GM18502 (cell line): ENCODE measurements around the gene PCNT.

Experiments used
- ATAC-seq: cut with Tn5 transposase; IDR thresholded peaks from one replicate; pipeline ENCODE4 v1.9.1; 2021; ENCODE audit warnings: mild to moderate bottlenecking; ENCODE audit not compliant: unreplicated experiment, poor library complexity

Gene PCNT

GRCh38 chr21:46327711-46328110 lies 3.8 kb downstream of the PCNT start:
- ATAC-seq: no peak

DNA sequence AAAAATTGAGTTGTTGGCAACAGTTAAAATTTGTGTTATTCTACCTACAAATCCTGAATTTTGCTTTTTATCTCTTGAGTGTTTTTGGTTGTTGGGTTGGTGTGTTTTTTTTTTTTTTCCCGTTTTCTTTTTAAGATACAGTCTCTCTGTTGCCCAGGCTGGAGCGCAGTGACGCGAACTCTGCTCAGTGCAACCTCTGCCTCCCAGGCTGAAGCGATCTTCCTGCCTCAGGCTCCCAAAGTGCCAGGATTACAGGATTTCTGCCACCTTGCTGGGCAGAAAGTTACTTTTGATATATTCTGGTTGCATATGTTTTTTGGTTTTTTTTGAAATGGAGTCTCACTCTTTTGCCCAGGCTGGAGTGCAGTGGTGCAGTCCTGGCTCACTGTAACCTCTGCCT lies 4.2 kb downstream of the PCNT start:
- ATAC-seq: no peak

DNA sequence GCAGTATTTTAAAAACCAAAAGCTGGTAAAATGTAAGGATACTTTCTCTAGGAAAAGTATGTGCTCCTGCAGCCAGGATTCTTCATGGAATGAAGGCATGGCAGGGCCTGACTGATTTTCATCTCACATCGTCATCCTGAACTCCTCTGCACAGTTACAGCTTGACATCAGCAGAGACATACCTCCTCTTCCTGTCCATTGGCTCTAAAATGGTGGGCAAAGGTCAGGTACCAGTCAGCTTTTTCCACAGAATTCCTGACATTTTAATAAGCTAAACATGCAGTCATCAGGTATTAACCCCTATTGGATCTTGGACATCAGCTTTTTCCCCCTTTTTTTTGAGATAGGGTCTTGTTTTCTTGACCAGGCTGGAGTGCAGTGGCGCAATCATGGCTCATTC lies 5.8 kb downstream of the PCNT start:
- ATAC-seq: no peak

- ATAC-seq: no peak
These were observed 10.6 kb downstream of the PCNT start for GRCh38 chr21:46334351-46335140.

DNA sequence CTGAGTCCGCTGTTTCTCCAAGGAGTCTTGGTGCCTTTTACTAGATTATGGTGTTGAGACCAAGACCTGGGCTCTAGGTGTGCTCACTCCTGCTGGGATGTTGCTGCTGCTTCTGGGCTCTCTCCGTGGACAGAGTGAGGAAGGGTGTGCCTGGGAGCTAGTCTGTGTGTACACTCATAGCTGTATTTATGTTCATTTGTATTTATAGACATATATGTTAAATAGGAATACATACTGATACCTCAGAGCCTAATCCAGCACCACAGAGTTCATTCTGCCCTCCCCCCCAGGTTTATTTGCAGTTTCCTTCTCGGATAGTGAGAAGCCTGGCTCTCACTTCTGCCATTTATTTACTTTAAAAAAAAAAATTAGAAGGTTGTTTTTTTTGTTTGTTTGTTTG lies 12.6 kb downstream of the PCNT start:
- ATAC-seq: no peak

- ATAC-seq: no peak
These were observed 17.0 kb downstream of the PCNT start for GRCh38 chr21:46340998-46341397.

DNA sequence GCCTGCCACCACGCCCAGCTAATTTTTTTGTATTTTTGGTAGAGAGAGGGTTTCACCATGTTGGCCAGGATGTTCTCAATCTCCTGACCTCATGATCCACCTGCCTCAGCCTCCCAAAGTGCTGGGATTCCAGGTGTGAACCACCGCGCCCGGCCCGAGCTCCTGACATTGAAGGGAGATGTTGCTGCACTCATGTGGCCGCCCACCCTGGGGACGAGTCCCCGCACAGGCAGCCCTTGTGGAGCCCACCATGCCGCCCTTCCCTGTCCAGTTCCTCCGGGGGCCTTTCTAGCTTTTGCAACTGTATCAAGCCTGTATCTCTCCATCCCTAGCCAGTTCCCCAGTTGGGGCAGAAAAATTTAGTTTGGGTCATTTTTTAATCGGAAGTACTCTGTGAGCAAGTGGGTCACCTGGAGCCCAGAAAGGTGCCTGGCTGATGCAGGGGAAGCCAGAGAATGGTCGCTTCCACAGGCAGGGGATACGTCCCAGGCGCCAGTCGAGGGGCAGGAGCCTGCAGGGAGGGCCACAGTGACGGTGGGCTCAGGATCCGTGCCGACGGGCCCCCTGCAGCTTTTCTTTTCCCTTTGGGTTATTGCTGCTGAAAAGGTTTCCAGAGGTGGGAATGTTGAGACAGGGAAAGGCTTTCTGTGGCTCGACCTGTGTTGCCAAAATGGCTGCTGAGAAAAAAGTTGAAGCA lies 20.4 kb downstream of the PCNT start:
- no peak for ATAC-seq

DNA sequence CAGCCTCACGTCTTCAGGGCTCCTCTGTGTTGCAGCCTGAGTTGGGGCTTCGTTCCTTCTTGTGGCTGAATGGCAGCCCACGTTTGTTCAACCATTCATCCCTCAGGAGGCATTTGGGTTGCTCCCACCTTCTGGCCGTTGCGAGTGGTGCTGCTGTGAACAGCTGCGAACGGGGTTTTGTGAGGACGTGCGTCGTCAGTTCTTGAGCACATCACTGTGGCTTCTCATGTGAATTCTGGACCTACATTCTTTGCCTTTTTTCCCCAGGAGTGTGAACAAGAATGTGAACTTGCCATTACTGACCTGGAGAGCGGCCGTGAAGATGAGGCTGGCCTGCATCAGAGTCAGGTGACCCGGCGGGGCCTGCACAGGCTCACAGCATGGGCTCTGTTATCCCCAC lies 21.9 kb downstream of the PCNT start:
- no peak for ATAC-seq

DNA sequence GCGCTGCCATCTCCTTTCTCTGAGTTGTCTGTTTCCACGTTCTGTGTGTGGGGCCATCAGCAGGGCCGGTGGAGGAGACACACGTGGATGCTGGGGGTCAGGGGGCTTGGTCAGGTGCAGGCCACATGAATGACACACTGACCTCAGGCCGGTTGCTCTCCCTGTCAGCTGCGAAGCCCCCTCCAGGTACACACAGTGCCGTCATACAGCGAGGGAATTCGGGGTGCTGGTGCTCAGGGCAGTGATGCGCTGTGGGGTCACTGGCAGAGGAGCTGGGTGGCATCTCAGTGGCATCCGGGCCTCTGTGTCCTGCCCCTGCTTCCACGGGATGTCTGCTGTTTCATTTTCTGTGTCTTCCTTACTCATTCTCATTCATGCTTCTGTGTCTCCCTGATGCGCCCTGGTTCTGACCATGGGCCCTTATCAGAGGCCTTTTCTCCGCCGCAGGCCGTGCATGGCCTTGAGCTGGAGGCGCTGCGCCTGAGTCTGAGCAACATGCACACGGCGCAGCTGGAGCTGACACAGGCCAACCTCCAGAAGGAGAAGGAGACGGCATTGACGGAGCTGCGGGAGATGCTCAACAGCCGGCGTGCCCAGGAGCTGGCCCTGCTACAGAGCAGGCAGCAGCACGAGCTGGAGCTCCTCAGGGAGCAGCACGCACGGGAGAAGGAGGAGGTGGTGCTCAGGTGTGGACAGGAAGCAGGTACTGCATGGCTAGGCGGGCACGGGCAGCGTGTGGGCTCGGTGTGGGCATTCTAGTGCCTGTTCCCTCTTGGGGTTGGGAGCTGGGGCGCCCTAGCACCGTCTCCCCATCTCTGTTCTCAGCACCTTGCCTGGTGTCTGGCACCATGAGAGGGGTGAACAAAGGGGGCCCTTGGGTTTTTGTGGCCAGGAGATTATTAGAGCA lies 22.6 kb downstream of the PCNT start:
- no peak for ATAC-seq

GRCh38 chr21:46347203-46347550 lies 23.2 kb downstream of the PCNT start:
- no peak for ATAC-seq

DNA sequence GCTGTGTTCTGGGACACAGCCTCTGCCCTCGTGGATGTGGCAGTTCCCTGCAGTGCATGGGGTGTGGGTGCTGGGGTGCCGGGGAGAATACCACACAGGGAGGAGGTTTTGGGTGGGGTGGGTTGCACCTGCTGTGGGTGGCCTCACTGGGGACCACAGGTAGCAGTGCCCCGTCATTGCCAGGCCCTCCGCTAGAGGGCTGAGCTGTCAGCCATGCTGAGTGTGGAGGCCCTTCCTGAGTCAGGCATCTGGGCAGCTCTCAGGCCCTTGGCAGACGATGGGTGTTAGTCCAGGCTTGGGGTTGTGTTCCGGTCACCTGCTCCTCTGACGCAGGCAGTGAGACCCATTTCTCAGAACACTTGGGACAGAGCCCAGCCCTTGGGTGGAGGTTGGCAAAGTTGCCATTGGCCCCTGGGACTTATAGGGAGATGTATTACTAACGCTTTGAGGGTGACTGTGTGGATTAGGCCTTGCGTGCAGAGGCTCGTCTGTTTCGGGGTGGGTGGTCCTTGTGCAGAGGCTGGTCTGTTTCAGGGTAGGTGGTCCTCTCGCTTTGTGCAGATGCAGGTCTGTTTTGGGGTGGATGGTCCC lies 23.9 kb downstream of the PCNT start:
- no peak for ATAC-seq

DNA sequence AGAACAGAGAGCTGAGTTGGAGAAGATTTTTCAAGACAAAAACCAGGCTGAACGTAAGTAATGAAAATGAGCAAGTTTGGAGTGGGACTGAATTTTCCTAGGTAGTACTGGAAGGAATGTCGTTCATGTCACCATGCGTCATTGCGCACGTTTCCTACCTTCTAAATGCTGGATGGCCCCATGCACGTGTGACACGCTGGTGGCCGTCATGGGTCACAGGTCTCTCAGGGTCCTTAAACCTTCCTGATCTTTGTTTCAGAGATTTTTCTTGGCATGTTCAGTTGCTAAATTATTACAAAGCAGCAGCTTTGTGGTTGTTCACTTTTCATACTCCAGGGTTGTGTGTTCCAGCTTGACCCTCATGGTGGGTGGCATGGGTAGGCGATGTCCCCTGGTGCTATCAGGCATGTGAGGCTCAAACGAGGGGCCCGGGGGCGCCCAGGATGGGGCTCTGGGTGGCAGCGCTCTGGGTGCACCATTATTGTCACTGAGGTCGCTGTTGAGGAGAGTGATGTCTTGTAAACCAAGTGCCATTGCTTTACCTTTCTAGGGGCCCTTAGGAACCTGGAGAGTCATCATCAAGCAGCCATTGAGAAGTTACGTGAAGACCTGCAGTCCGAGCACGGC lies 25.3 kb downstream of the PCNT start:
- ATAC-seq: no peak

GRCh38 chr21:46350571-46350970 lies 26.6 kb downstream of the PCNT start:
- no peak for ATAC-seq

GRCh38 chr21:46350981-46351380 lies 27.0 kb downstream of the PCNT start:
- ATAC-seq: no peak

- ATAC-seq: no peak
These were observed 27.7 kb downstream of the PCNT start for GRCh38 chr21:46351476-46352163.

GRCh38 chr21:46352164-46352515 lies 28.2 kb downstream of the PCNT start:
- no peak for ATAC-seq

- ATAC-seq: no peak
These were observed 29.0 kb downstream of the PCNT start for GRCh38 chr21:46352913-46353312.

- no peak for ATAC-seq
These were observed 30.1 kb downstream of the PCNT start for GRCh38 chr21:46354046-46354445.

- ATAC-seq: no peak
These were observed 30.6 kb downstream of the PCNT start for GRCh38 chr21:46354518-46354917.
